CD4-positive, alpha-beta T cell treated with Interleukin-15 for 1 hour (primary cell): ENCODE results near the gene FAM83D.
"Not testable (repeated sequence)": the region's sequence is repeated elsewhere in the genome, so short reads cannot be mapped to it uniquely, and the experiment has no call there.

Source experiments
- DNase-seq: peaks from one replicate; pipeline ENCODE4 v3.0.0-alpha.2; 2020

Gene FAM83D

GRCh38 chr20:38969708-38970107, 43.5 kb downstream of the FAM83D start:
- DNase-seq, result no peak

GRCh38 chr20:38970302-38970701, 44.1 kb downstream of the FAM83D start:
- no peak for DNase-seq

- no peak for DNase-seq
These were observed 46.9 kb downstream of the FAM83D start for GRCh38 chr20:38973107-38973506.

GRCh38 chr20:38973645-38974044, 47.4 kb downstream of the FAM83D start:
- DNase-seq, result no peak

GRCh38 chr20:38975539-38976120, 49.4 kb downstream of the FAM83D start:
- no peak for DNase-seq

GRCh38 chr20:38979434-38979833, 53.2 kb downstream of the FAM83D start:
- DNase-seq, result no peak

- no peak for DNase-seq
These were observed 53.6 kb downstream of the FAM83D start for GRCh38 chr20:38979842-38980241.

GRCh38 chr20:38982291-38982690, 56.1 kb downstream of the FAM83D start:
- DNase-seq, result no peak

- no peak for DNase-seq
These were observed 58.8 kb downstream of the FAM83D start for GRCh38 chr20:38985060-38985459.

GRCh38 chr20:38985603-38986170, 59.5 kb downstream of the FAM83D start:
- DNase-seq, result no peak

GRCh38 chr20:38986663-38987062, 60.4 kb downstream of the FAM83D start:
- no peak for DNase-seq

- no peak for DNase-seq
These were observed 61.6 kb downstream of the FAM83D start for GRCh38 chr20:38987777-38988176.

GRCh38 chr20:38990728-38991127, 64.5 kb downstream of the FAM83D start:
- no peak for DNase-seq

GRCh38 chr20:38991814-38992704, 65.8 kb downstream of the FAM83D start:
- DNase-seq, result no peak

GRCh38 chr20:38995536-38996044, 69.4 kb downstream of the FAM83D start:
- no peak for DNase-seq

- DNase-seq, result not testable (repeated sequence)
These were observed 70.6 kb downstream of the FAM83D start for GRCh38 chr20:38996866-38997265.

GRCh38 chr20:38997622-38998021, 71.4 kb downstream of the FAM83D start:
- no peak for DNase-seq

GRCh38 chr20:38999217-38999616, 73.0 kb downstream of the FAM83D start:
- no peak for DNase-seq

- no peak for DNase-seq
These were observed 74.0 kb downstream of the FAM83D start for GRCh38 chr20:38999965-39000910.
